Astrocyte (in vitro differentiated cells and primary cell): ENCODE results near the gene DENND5B. TPM values are rescaled to one million over a fixed set of nuclear protein-coding genes. Genes with fewer than 3 reads are reported as not detected.
"Not testable (repeated sequence)": the region's sequence is repeated elsewhere in the genome, so short reads cannot be mapped to it uniquely, and the experiment has no call there.

ENCODE experiments used
- DNase-seq: peaks from one replicate; pipeline ENCODE4 v3.0.0-alpha.2; 2010; ENCODE audit warnings: low read depth
- FAIRE-seq: peaks from 2 replicates; lab custom pipeline; 2011; peaks lifted over from hg19 to GRCh38; lab: Jason Lieb, UNC
- H2AFZ ChIP-seq: 2 replicates; pipeline ENCODE4 v1.6.0; 2012; ENCODE audit warnings: low read depth, low read length, inconsistent platforms
- H3K27ac ChIP-seq: 2 replicates; pipeline ENCODE4 v1.5.1; 2011; ENCODE audit warnings: low read depth, low read length, inconsistent platforms
- H3K27me3 ChIP-seq: 2 replicates; pipeline ENCODE4 v1.6.0; 2011; ENCODE audit warnings: low read length, inconsistent platforms; ENCODE audit not compliant: insufficient read depth
- H3K36me3 ChIP-seq: 2 replicates; pipeline ENCODE4 v1.5.1; 2011; ENCODE audit warnings: low read length, inconsistent platforms; ENCODE audit not compliant: insufficient read depth
- H3K4me1 ChIP-seq: 2 replicates; pipeline ENCODE4 v1.5.1; 2011; ENCODE audit warnings: low read length, inconsistent platforms; ENCODE audit not compliant: insufficient read depth
- H3K4me2 ChIP-seq: 2 replicates; pipeline ENCODE4 v1.6.0; 2012; ENCODE audit warnings: low read length, inconsistent platforms
- H3K4me3 ChIP-seq: 2 replicates; pipeline ENCODE4 v1.5.1; 2011; ENCODE audit warnings: low read depth, mild to moderate bottlenecking, low read length, inconsistent platforms; ENCODE audit not compliant: insufficient read depth
- H3K79me2 ChIP-seq: 2 replicates; pipeline ENCODE4 v1.6.0; 2012; ENCODE audit warnings: mild to moderate bottlenecking, low read length, inconsistent platforms; ENCODE audit not compliant: insufficient read depth
- H3K9ac ChIP-seq: 2 replicates; pipeline ENCODE4 v1.6.0; 2012; ENCODE audit warnings: mild to moderate bottlenecking, low read length, inconsistent platforms
- H3K9me3 ChIP-seq: 2 replicates; pipeline ENCODE4 v1.5.1; 2012; ENCODE audit warnings: low read depth, mild to moderate bottlenecking, low read length, inconsistent platforms; ENCODE audit not compliant: insufficient read depth
- H4K20me1 ChIP-seq: 2 replicates; pipeline ENCODE4 v1.6.0; 2012; ENCODE audit warnings: low read length, inconsistent platforms; ENCODE audit not compliant: insufficient read depth
- H3K27ac Mint-ChIP-seq: one replicate; pipeline ENCODE4 v1.8.0; 2021; ENCODE audit warnings: mild to moderate bottlenecking, mixed read lengths; ENCODE audit not compliant: unreplicated experiment
- H3K27me3 Mint-ChIP-seq: one replicate; pipeline ENCODE4 v1.8.0; 2021; ENCODE audit warnings: low read depth, mixed read lengths; ENCODE audit not compliant: unreplicated experiment
- H3K36me3 Mint-ChIP-seq: one replicate; pipeline ENCODE4 v1.8.0; 2021; ENCODE audit warnings: low read depth, mixed read lengths; ENCODE audit not compliant: unreplicated experiment
- H3K4me1 Mint-ChIP-seq: one replicate; pipeline ENCODE4 v1.8.0; 2021; ENCODE audit warnings: low read depth, mixed read lengths; ENCODE audit not compliant: unreplicated experiment
- H3K4me3 Mint-ChIP-seq: one replicate; pipeline ENCODE4 v1.8.0; 2021; ENCODE audit warnings: mild to moderate bottlenecking, moderate library complexity, mixed read lengths; ENCODE audit not compliant: unreplicated experiment
- H3K9me3 Mint-ChIP-seq: one replicate; pipeline ENCODE4 v1.8.0; 2021; ENCODE audit warnings: mild to moderate bottlenecking, mixed read lengths; ENCODE audit not compliant: unreplicated experiment
- CTCF ChIP-seq: IDR thresholded peaks from 2 replicates; pipeline ENCODE4 v1.5.1; 2011; ENCODE audit warnings: low read depth, mild to moderate bottlenecking, inconsistent platforms, low read length, moderate library complexity; ENCODE audit not compliant: insufficient read depth
- EZH2 ChIP-seq: IDR thresholded peaks from 2 replicates; pipeline ENCODE4 v1.6.1; 2012; ENCODE audit warnings: mild to moderate bottlenecking, low read length, inconsistent platforms; ENCODE audit not compliant: insufficient read depth
- total RNA-seq: library from RNA; stranded (reverse); gene quantifications from 2 replicates; pipeline ENCODE4 v1.2.1, GENCODE V29; 2021

Gene DENND5B
- total RNA-seq, 1 donor from 2014 or later, result 22.7 TPM

- Mint-ChIP-seq H3K9me3 (no peaks in the 10 kb centered on the region), H3K36me3 (peaks cover 1% of the 10 kb centered on the region), H3K27ac (no peak overlapping the region), H3K4me1 (peaks cover 3% of the 10 kb centered on the region), H3K27me3 (no peaks in the 10 kb centered on the region), H3K4me3 (no peak overlapping the region)
- DNase-seq, result no peak
- H3K4me3 ChIP-seq, result no peak overlapping the region
- no peaks in the 10 kb centered on the region for H4K20me1 ChIP-seq
- H3K4me1 ChIP-seq, result peaks cover 4% of the 10 kb centered on the region
- no peak for FAIRE-seq
- no peaks in the 10 kb centered on the region for H3K9me3 ChIP-seq
- TF ChIP-seq EZH2 (no peak), CTCF (no peak)
- H3K9ac ChIP-seq, result no peak overlapping the region
- H3K36me3 ChIP-seq, result no peaks in the 10 kb centered on the region
- no peak overlapping the region for H3K4me2 ChIP-seq
- H2AFZ ChIP-seq, result no peak overlapping the region
- H3K79me2 ChIP-seq, result no peaks in the 10 kb centered on the region
- no peak overlapping the region for H3K27ac ChIP-seq
- no peaks in the 10 kb centered on the region for H3K27me3 ChIP-seq
Observed at GRCh38 chr12:31476437-31476836, 114.5 kb downstream of the DENND5B start.

- not testable (repeated sequence) for H3K27ac Mint-ChIP-seq, FAIRE-seq
Observed at GRCh38 chr12:31475610-31476009, 115.3 kb downstream of the DENND5B start.

GRCh38 chr12:31474751-31475150 is 116.2 kb downstream of the DENND5B start:
- Histone ChIP-seq H3K79me2 (no peaks in the 10 kb centered on the region), H3K9ac (no peak overlapping the region), H3K4me3 (no peak overlapping the region), H3K4me1 (peaks cover 4% of the 10 kb centered on the region), H3K27ac (no peak overlapping the region), H4K20me1 (no peaks in the 10 kb centered on the region), H3K4me2 (no peak overlapping the region), H3K9me3 (no peaks in the 10 kb centered on the region), H3K27me3 (no peaks in the 10 kb centered on the region), H2AFZ (no peak overlapping the region), H3K36me3 (no peaks in the 10 kb centered on the region)
- TF ChIP-seq CTCF (no peak), EZH2 (no peak)
- FAIRE-seq (no peak), DNase-seq (no peak)
- H3K27me3 Mint-ChIP-seq, result no peaks in the 10 kb centered on the region
- H3K9me3 Mint-ChIP-seq, result no peaks in the 10 kb centered on the region
- peaks cover 4% of the 10 kb centered on the region for H3K36me3 Mint-ChIP-seq
- H3K4me3 Mint-ChIP-seq, result no peak overlapping the region
- no peaks in the 10 kb centered on the region for H3K4me1 Mint-ChIP-seq
- no peak overlapping the region for H3K27ac Mint-ChIP-seq

More at GRCh38 chr12:31475610-31476009, 115.3 kb downstream of the DENND5B start:
- H3K27me3 ChIP-seq, H4K20me1 ChIP-seq, H3K4me3 Mint-ChIP-seq, H3K4me1 ChIP-seq, H3K9me3 Mint-ChIP-seq, H3K9me3 ChIP-seq, H3K27ac ChIP-seq, H3K27me3 Mint-ChIP-seq, H3K4me3 ChIP-seq, H3K79me2 ChIP-seq, H3K36me3 ChIP-seq, DNase-seq, H3K4me2 ChIP-seq, H2AFZ ChIP-seq, H3K9ac ChIP-seq, H3K36me3 Mint-ChIP-seq, H3K4me1 Mint-ChIP-seq: not testable (repeated sequence)
